GM10266 (cell line): ENCODE data around the gene SCG2.

Experiments used
- DNase-seq: peaks from one replicate; pipeline ENCODE4 v3.0.0; 2012; ENCODE audit errors: extremely low spot score
- CTCF ChIP-seq: IDR thresholded peaks from 2 replicates; pipeline ENCODE4 v1.5.1; 2012; ENCODE audit warnings: mild to moderate bottlenecking, low read depth; ENCODE audit not compliant: control insufficient read depth, insufficient read depth; ENCODE audit errors: missing control alignments

Gene SCG2

GRCh38 chr2:223578846-223579245, 23.3 kb downstream of the SCG2 start:
- TF ChIP-seq CTCF, result no peak
- no peak for DNase-seq

GRCh38 chr2:223576873-223577272, 25.3 kb downstream of the SCG2 start:
- DNase-seq, result no peak
- TF ChIP-seq CTCF, result no peak

- no peak for DNase-seq
- no peak for TF ChIP-seq CTCF
Measured at GRCh38 chr2:223570784-223571183, 31.4 kb downstream of the SCG2 start.

GRCh38 chr2:223566396-223566795, 35.8 kb downstream of the SCG2 start:
- TF ChIP-seq CTCF, result no peak
- no peak for DNase-seq

- no peak for TF ChIP-seq CTCF
- no peak for DNase-seq
Measured at GRCh38 chr2:223563462-223563861, 38.7 kb downstream of the SCG2 start.

- TF ChIP-seq CTCF, result no peak
- no peak for DNase-seq
Measured at GRCh38 chr2:223562078-223562477, 40.1 kb downstream of the SCG2 start.

- TF ChIP-seq CTCF, result no peak
- no peak for DNase-seq
Measured at GRCh38 chr2:223560749-223561435, 41.3 kb downstream of the SCG2 start.
